ENCODE data around the gene CYTL1.

Gene CYTL1

GRCh38 chr4:4995908-4996265 is 23.4 kb downstream of the CYTL1 start:
- DNase-seq: no peak

GRCh38 chr4:4995103-4995907 is 24.0 kb downstream of the CYTL1 start:
- no peak for DNase-seq

GRCh38 chr4:4994312-4995097 is 24.8 kb downstream of the CYTL1 start:
- no peak for DNase-seq

GRCh38 chr4:4992833-4993232 is 26.4 kb downstream of the CYTL1 start:
- no peak for DNase-seq

- no peak for DNase-seq
Observed at GRCh38 chr4:4991541-4992099, 27.6 kb downstream of the CYTL1 start.

GRCh38 chr4:4990857-4991540 is 28.3 kb downstream of the CYTL1 start:
- DNase-seq: no peak

GRCh38 chr4:4990329-4990728 is 28.9 kb downstream of the CYTL1 start:
- no peak for DNase-seq

- DNase-seq: no peak
Observed at GRCh38 chr4:4989083-4989622, 30.1 kb downstream of the CYTL1 start.

GRCh38 chr4:4987656-4988055 is 31.6 kb downstream of the CYTL1 start:
- DNase-seq: no peak

GRCh38 chr4:4986841-4987240 is 32.4 kb downstream of the CYTL1 start:
- no peak for DNase-seq

GRCh38 chr4:4985844-4986243 is 33.4 kb downstream of the CYTL1 start:
- DNase-seq: no peak

GRCh38 chr4:4985036-4985435 is 34.2 kb downstream of the CYTL1 start:
- DNase-seq: no peak

GRCh38 chr4:4984186-4984585 is 35.1 kb downstream of the CYTL1 start:
- no peak for DNase-seq

GRCh38 chr4:4981827-4982226 is 37.4 kb downstream of the CYTL1 start:
- no peak for DNase-seq

GRCh38 chr4:4981427-4981826 is 37.8 kb downstream of the CYTL1 start:
- DNase-seq: no peak

GRCh38 chr4:4980621-4981230 is 38.5 kb downstream of the CYTL1 start:
- no peak for DNase-seq

GRCh38 chr4:4979971-4980370 is 39.3 kb downstream of the CYTL1 start:
- DNase-seq: no peak

- no peak for DNase-seq
Observed at GRCh38 chr4:4974727-4975126, 44.5 kb downstream of the CYTL1 start.

- no peak for DNase-seq
Observed at GRCh38 chr4:4971796-4972195, 47.5 kb downstream of the CYTL1 start.

GRCh38 chr4:4969298-4969697 is 50.0 kb downstream of the CYTL1 start:
- no peak for DNase-seq

- DNase-seq: no peak
Observed at GRCh38 chr4:4968161-4968725, 51.0 kb downstream of the CYTL1 start.
